NCI-H1436 (cell line): Measurements from ENCODE around the gene AEBP1.

ENCODE experiments used
- DNase-seq: peaks from one replicate; lab custom pipeline; 2025; lab: John Stamatoyannopoulos, UW

The AEBP1 gene

DNA sequence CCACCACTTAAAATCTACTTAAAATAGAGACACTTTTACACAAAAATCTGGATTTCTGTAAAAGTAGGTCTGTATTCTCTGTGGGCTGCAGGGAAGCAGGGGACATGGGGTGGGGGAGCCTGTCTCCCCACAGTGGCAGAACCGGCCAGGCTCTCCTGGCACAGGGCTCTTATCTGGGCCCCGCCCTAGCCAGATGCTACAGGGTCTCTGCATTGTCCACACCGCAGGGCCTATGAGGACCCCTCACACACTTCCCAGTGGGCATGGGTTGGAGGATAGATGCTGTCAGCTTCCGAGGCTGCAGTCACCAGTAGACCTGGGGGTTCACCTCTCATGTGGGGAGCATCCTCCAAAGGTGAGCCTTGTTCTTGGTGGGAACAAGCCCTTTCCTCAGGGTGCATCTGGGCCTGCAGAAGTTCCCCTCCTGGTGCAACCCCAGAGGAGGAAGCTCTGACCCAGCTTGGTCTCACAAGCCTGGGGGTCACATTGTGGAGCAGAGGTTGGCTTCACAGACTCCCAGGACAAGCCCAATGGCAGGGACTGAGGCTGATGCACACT lies 52.4 kb downstream of the AEBP1 start:
- no peak for DNase-seq

DNA sequence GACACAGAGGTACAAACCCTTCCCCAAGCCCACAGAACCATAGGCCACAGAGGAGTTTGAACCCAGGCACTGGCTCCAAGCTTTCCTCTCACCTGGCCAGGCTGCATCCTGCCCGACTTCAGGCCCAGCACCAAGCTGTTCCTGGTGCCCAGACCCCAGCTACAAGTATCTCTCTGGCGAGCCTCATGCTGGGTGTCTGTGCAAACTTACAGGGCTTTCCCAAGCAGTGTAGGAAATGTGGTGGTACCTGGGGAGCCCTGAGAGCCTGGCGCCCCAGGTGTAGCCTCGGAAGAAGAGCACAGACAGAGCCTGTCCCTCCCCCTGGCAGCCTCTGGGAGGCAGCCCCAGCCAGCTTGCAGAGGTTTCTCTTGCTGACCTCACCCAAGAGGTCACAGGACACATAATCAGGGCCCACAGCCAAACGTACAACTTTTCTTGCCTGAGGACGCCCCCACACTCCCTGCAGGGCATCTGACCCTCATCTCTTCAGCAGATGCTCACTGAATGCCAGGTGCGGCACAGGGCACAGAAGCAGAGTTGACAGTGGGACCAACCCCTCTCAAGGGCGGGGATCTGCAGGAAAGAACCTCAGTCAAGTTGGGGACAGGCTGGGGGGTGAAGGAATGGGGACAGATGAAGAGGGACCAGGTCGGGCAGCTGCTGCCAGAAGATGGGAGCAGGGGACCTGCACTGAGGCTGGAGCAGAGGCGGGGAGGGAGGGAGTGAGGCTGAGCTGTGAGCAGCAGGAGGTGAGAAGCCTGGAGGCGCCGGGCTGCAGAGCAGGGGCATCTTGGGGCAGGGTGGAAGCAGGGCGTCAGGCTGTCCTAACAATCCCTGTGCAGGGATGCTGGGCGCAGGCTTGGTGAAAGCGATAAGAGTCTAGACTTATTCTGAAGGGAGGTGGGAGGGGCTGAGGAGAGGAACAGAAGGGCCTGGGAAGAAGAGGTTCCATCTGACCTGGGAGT lies 53.3 kb downstream of the AEBP1 start:
- DNase-seq, result no peak

DNA sequence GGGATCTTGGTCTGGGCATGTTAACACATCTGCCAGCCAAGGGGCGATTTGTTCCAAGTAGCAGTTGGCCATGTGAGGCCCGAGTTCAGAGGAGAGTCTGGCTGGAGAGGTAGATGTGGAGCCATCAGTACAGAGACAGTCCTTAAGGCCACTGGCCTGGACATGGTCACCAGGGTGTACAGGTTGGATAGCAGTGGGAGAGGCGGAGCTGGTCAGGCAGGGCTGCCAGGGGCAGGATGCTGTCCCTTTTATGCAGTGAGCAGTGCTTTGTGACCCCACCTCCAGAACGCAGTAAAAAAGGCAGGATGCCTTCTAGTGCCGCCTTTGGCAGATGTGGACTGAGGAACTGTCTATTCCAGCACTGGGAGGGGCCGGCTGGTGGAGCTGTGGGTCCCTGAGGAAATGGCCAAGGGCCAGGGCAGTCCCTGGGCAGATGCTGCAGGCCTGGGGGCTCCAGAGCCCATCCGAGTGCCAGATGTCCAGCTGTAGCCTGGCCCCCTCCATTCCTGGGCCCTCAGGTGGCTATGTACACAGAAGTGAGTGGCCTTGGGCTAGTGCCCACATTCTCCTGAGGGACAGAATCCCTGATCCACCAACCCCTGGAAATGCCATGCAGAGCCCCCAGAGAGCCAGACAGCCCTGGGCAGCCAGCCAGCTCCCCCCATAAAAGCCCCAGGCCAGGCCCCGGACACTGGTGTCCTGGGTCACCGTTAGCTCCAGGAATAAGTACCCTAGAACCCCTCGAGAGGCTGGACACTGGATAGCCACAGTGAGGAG lies 54.1 kb downstream of the AEBP1 start:
- DNase-seq, result no peak

DNA sequence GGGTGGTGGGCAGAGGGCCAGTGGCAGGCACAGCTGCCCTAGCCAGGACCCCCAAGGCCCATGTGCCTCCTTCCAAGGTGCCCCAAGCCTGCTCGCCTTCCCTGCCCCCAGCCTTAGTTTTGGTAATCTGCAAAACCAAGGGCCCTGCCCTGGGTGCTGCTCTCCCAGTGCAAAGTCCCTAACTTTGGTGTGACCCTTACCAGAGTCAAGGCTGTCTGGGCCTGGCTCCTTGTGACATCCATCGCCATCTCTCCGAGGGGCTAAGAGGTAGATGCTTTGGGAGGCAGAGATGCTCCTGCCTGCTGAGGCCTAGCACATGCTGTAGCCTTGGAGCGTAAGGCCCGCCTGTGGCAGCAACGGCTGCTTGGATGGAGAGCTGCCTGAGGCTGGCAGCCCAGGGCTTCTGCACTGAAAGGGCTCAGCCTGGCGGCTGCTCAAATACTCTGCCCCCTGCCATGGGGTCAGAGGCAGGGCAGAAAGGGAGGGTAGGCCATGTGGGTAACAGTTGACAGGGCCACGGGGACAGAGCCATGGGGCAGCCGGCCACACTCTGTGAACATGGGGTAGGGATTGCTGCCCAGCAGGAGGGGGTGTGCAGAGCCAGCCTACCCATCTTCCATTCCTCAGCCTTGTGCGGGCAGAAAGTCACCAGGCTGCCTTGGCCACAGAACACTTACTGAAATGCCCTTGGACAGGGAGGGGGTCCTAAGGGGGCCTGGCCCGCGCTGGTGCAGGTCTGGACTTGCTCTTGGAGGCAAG lies 54.9 kb downstream of the AEBP1 start:
- no peak for DNase-seq

DNA sequence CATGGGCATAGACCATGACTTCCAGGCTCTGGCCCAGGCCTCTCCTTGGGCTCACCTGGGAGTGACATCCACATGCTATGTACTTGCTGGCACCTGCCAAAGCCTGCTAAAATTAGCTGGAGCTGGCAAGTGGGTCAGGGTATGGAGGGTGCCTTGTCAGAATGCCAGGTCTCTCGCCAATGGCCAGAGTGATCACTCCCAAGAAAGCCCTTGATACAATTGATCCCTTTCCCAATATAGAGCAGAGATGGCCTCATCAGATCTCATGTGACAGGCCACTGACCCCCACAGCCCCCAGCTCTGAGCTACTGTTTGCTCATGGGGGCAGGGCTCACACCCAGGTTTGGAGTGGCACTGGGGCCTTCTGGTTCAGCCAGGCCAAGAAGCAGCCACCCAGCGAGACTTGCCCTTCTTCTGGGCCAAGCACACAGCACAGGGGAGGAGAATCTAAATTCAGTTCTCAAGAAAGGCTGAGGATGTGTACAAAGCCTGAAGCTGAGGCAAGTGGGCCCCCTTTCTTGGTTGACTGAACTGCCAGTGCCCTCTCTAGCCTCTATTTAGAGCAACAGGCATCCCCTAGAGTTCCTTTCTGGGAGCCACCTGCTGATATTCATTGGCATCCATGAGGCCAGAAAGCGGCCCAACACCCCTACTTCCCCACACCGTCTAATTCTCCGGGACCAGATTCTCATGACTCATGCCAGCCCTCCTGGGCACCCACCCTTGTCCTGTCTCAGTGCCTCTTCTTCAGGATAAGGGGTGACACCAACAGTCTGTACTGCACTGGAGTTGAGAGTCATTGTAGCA lies 55.9 kb downstream of the AEBP1 start:
- DNase-seq, result no peak

DNA sequence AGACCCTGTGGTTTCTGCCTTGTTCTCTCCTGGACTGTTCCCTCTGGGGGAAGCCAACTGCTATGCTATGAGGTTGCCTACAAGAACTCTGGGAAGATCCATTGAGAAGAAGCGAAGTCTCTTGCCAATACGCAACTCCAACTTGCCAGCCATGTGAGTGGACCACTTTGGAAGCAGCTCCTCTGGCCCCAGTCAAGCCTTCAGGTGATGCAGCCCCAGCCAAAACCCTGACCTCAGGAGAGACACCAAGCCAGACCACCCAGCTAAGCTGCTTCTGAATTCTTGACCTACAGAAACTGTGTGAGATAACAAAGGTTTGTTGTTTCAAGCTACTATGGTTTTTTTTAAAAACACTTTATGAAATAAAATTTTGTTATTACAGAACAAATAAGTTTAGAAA lies 57.2 kb downstream of the AEBP1 start:
- DNase-seq, result no peak

DNA sequence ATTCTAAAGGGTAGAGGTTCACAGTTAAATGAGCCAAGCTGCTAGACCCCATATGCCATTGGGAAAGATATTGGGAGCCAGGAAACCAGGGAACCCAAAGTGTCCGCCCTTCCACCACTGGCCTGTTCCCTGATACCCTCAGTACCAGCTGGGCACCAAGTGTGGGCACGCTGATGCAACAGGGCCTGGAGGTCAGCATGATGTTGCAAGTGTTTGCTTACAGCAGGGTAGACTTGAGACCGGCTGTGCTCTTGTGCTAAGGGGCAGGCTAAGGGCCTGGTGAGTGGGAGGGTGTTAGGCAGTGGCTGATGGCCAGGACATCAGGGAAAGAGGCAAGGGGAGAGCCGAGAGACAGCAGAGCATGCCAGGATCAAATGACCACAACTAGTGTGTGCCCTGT lies 58.0 kb downstream of the AEBP1 start:
- DNase-seq, result no peak

DNA sequence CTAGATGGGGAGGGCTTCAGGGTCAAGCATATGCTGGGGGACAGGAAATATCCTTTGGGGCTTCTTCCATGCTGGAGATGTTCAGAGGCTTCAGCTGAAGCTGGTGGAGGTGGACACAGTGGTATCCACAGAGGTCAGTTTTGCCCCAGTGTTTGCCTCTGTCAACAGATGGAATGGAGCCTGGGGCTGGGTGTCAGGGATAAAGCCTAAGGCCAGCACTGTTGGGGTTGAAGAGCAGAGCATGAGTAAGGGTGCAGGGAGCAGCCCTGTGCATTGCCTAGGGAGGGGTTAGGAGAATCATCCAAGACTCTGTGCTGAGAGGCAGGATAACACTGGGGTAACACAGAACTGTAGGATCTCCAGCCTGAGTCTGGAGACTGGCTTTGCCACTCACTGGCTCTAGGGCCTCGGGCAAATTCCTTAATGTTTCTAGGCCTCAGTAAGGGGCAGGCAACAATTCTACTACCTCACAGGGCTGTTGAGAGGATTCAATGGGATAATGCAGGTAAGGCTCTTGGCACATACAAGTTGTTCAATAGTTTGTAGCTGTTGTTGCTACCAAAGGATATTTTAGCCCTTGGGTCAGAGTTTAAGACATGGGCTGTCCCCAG lies 58.7 kb downstream of the AEBP1 start:
- DNase-seq, result no peak

DNA sequence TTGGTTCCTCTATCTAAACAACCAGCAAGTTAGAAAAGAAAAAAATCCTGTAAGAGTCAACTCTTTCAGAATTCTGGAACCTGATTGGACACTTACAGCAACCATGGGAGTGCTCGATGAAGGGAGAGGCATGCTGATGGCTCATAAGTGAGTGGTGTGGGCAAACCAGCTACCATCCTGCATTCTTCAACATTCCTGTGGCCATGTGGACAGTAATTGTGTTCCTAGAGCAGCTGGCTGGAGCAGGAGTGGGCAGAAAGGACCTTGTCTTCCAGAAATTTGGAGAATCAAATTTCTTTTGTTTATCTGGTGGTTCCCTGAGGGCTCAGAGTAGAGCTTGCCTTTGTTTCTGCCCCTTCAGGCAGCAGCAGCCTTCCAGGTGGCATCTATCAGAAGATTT lies 59.4 kb downstream of the AEBP1 start:
- no peak for DNase-seq
